Calu3 (cell line): ENCODE results near the gene MUC15. TPM values are rescaled to one million over a fixed set of nuclear protein-coding genes. Genes with fewer than 3 reads are reported as not detected.

Experiments
- BruUV-seq: library from RNA; stranded (reverse); fragments of 400-500 nt; replicated peaks from 2 replicates; lab custom pipeline; 2021; lab: Mats Ljungman, UMichigan
- CTCF ChIA-PET: fragments of 300-600 bp; sonication (Branson Sonifier 250); formaldehyde crosslinking; loops from one replicate; lab custom pipeline; 2022; ENCODE audit warnings: antibody characterized with exemption; lab: Charles Lee
- DNase-seq: peaks from one replicate; pipeline ENCODE4 v3.0.0; 2022
- H3K27ac Mint-ChIP-seq: one replicate; pipeline ENCODE4 v1.8.0; 2022; ENCODE audit warnings: mixed read lengths; ENCODE audit not compliant: unreplicated experiment
- H3K27me3 Mint-ChIP-seq: one replicate; pipeline ENCODE4 v1.8.0; 2022; ENCODE audit warnings: mixed read lengths; ENCODE audit not compliant: unreplicated experiment
- H3K36me3 Mint-ChIP-seq: one replicate; pipeline ENCODE4 v1.8.0; 2022; ENCODE audit warnings: mild to moderate bottlenecking, moderate library complexity, mixed read lengths; ENCODE audit not compliant: insufficient read depth, unreplicated experiment
- H3K4me1 Mint-ChIP-seq: one replicate; pipeline ENCODE4 v1.8.0; 2022; ENCODE audit warnings: mild to moderate bottlenecking, low read depth, mixed read lengths; ENCODE audit not compliant: unreplicated experiment
- H3K4me3 Mint-ChIP-seq: one replicate; pipeline ENCODE4 v1.8.0; 2022; ENCODE audit warnings: mild to moderate bottlenecking, low read depth, moderate library complexity, mixed read lengths; ENCODE audit not compliant: unreplicated experiment
- H3K9me3 Mint-ChIP-seq: one replicate; pipeline ENCODE4 v1.8.0; 2022; ENCODE audit warnings: low read depth, mixed read lengths; ENCODE audit not compliant: unreplicated experiment
- CTCF ChIP-seq: fragments of 200-600 bp; IDR thresholded peaks from one replicate; pipeline ENCODE4 v1.8.0; 2022; ENCODE audit warnings: antibody characterized with exemption; ENCODE audit not compliant: unreplicated experiment
- intact Hi-C: fragments of 100-400 bp; cut with micrococcal nuclease; formaldehyde crosslinking; loops from one replicate; pipeline ENCODE4 v1.10.0; 2022; ENCODE audit not compliant: unreplicated experiment
- total RNA-seq: library from RNA; stranded (reverse); gene quantifications from 2 replicates; pipeline ENCODE4 v1.2.3, GENCODE V29; 2022

The MUC15 gene
- total RNA-seq, 1 experiment from 2014 or later, result not detected

- Mint-ChIP-seq H3K27ac (no peak overlapping the region), H3K9me3 (no peaks in the 10 kb centered on the region), H3K27me3 (no peaks in the 10 kb centered on the region), H3K4me1 (no peaks in the 10 kb centered on the region), H3K36me3 (no peaks in the 10 kb centered on the region), H3K4me3 (no peak overlapping the region)
- no peak for DNase-seq
- intact Hi-C loops, result no loop called here
- CTCF ChIA-PET, result no interaction called here
- BruUV-seq, result no TSS peak
- TF ChIP-seq CTCF, result no peak
Observed at GRCh38 chr11:26613759-26614158, 41.7 kb upstream of the MUC15 start.

GRCh38 chr11:26608507-26609146, 36.6 kb upstream of the MUC15 start:
- no peaks in the 10 kb centered on the region for H3K36me3 Mint-ChIP-seq
- H3K9me3 Mint-ChIP-seq, result peaks cover 6% of the 10 kb centered on the region
- no peak for DNase-seq
- no TSS peak for BruUV-seq
- H3K4me1 Mint-ChIP-seq, result no peaks in the 10 kb centered on the region
- H3K27ac Mint-ChIP-seq, result no peak overlapping the region
- peaks cover 12% of the 10 kb centered on the region for H3K27me3 Mint-ChIP-seq
- intact Hi-C loops, result no loop called here
- no peak for TF ChIP-seq CTCF
- no peak overlapping the region for H3K4me3 Mint-ChIP-seq
- CTCF ChIA-PET, result interaction anchor here (0.7 kb wide), 1 partner anchor 108 kb away, joined by 5 read pairs; no protein-coding TSS in a partner anchor

GRCh38 chr11:26607725-26608506, 35.9 kb upstream of the MUC15 start:
- H3K9me3 Mint-ChIP-seq, result peaks cover 6% of the 10 kb centered on the region

More at GRCh38 chr11:26607725-26608506, 35.9 kb upstream of the MUC15 start:
- Mint-ChIP-seq H3K4me1 (no peaks in the 10 kb centered on the region), H3K27ac (no peak overlapping the region), H3K36me3 (no peaks in the 10 kb centered on the region), H3K27me3 (peaks cover 12% of the 10 kb centered on the region), H3K4me3 (no peak overlapping the region)
- TF ChIP-seq CTCF, result no peak
- intact Hi-C loops, result no loop called here
- CTCF ChIA-PET, result interaction anchor here (0.7 kb wide), 1 partner anchor 109 kb away, joined by 5 read pairs; no protein-coding TSS in a partner anchor
- BruUV-seq, result no TSS peak
- DNase-seq, result no peak
